ENCODE results near the gene VPS11. TPM values are rescaled to one million over a fixed set of nuclear protein-coding genes. Genes with fewer than 3 reads are reported as not detected.

The VPS11 gene
- total and polyA plus RNA-seq, 7 donors = 13.4 to 37.0 (median 27.4) TPM

DNA sequence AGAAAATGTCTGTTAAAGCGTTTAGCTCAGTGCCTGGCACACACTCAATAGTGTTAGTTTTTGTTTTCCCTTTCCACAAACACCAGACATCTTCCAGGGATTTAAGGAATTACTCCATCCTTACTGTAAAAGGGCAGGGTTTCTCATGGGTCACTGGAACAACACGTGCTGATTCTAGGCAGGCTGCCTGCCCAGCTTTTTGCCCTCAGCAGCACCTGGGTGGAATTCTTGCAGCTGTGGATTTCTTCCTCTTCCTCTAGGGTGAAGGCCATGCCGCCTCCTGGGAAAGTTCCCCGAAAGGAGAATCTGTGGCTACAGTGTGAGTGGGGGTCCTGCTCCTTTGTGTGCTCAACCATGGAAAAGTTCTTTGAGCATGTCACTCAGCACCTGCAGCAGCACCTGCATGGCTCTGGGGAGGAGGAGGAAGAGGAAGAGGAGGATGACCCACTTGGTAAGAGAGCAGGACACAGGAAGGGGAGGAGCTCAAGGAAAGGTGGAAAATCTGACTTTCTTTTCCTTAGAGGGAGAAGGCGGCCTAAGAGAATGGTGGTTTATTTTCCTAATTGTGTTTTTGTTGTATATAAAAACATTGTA is 59.2 kb downstream of the VPS11 start:
- intact Hi-C loops (cut with DNase I) = no loop called here
- DNase-seq = no peak
- no peak for TF ChIP-seq EP300 (IDR thresholded peaks at IDR 0.05)
- TF ChIP-seq, protein P1, sequence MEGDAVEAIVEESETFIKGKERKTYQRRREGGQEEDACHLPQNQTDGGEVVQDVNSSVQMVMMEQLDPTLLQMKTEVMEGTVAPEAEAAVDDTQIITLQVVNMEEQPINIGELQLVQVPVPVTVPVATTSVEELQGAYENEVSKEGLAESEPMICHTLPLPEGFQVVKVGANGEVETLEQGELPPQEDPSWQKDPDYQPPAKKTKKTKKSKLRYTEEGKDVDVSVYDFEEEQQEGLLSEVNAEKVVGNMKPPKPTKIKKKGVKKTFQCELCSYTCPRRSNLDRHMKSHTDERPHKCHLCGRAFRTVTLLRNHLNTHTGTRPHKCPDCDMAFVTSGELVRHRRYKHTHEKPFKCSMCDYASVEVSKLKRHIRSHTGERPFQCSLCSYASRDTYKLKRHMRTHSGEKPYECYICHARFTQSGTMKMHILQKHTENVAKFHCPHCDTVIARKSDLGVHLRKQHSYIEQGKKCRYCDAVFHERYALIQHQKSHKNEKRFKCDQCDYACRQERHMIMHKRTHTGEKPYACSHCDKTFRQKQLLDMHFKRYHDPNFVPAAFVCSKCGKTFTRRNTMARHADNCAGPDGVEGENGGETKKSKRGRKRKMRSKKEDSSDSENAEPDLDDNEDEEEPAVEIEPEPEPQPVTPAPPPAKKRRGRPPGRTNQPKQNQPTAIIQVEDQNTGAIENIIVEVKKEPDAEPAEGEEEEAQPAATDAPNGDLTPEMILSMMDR (IDR thresholded peaks at IDR 0.05) = no peak
- no peak for TF ChIP-seq POLR2AphosphoS5 (IDR thresholded peaks at IDR 0.05)
- no peak for TF ChIP-seq POLR2A (IDR thresholded peaks at IDR 0.05)
- H3K36me3 ChIP-seq = peaks cover 26 to 68% (median 37%) of the 10 kb centered on the region in 4 donors
- H3K4me1 ChIP-seq = peaks cover 0 to 14% (median 11%) of the 10 kb centered on the region in 4 donors
- no peaks in the 10 kb centered on the region for H3K27me3 ChIP-seq
- no peaks in the 10 kb centered on the region for H3K9me3 ChIP-seq
- no peak overlapping the region for H3K4me3 ChIP-seq
- 59 to 69% methylated on average over 5 of the region's 5 CpGs for WGBS, 2 donors
- H3K27ac ChIP-seq = peak overlapping the region in 1 of 4 donors; percentile 4

DNA sequence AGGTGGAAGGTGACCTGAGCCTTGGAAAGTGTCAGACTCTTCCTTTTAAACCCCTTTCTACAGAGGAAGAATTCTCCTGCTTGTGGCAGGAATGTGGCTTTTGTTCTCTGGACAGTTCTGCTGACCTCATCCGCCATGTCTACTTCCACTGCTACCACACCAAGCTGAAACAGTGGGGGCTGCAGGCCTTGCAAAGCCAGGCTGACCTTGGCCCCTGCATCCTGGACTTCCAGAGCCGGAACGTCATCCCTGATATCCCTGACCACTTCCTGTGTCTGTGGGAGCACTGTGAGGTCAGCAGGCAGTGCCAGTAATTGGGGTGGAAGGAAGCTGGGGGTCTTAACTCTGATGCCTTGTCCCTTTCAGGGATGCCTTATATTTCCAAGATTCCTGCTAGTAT is 63.0 kb downstream of the VPS11 start:
- no peak for DNase-seq
- Histone ChIP-seq H3K4me3 (no peak overlapping the region), H3K9me3 (no peaks in the 10 kb centered on the region), H3K36me3 (peaks cover 47 to 86% (median 56%) of the 10 kb centered on the region in 4 donors), H3K27ac (no peak overlapping the region), H3K27me3 (no peaks in the 10 kb centered on the region), H3K4me1 (peaks cover 0 to 4% (median 0%) of the 10 kb centered on the region in 4 donors)
- intact Hi-C loops (cut with DNase I) = no loop called here
- TF ChIP-seq, protein P1 (IDR thresholded peaks at IDR 0.05) = no peak
- no peak for TF ChIP-seq EP300 (IDR thresholded peaks at IDR 0.05)
- no peak for TF ChIP-seq POLR2A (IDR thresholded peaks at IDR 0.05)
- no peak for TF ChIP-seq POLR2AphosphoS5 (IDR thresholded peaks at IDR 0.05)
- WGBS, 2 donors = 79 to 80% methylated on average over 3 of the region's 3 CpGs

Other genes starting within 250 kb of the VPS11 start
- gene CXCR5, start 183.9 kb upstream of the VPS11 start, total RNA-seq = not detected
- gene CXCR5, start 183.9 kb upstream of the VPS11 start, polyA plus RNA-seq = 10 to 100 TPM in 1 of 3 donors, under 1 TPM in 2; under 0.01 to 11.5 (median 0.23) TPM
- gene BCL9L, start 141.9 kb upstream of the VPS11 start, total RNA-seq = 10 to 100 TPM in 3 of 4 donors, 1 to 10 TPM in 1; 7.9 to 46.5 (median 10.8) TPM
- gene BCL9L, start 141.9 kb upstream of the VPS11 start, polyA plus RNA-seq = 10 to 100 TPM in 1 of 3 donors, 1 to 10 TPM in 2; 4.8 to 33.2 (median 7.4) TPM
- gene UPK2, start 111.5 kb upstream of the VPS11 start, total RNA-seq = not detected
- not detected for gene UPK2, start 111.5 kb upstream of the VPS11 start, polyA plus RNA-seq
- gene FOXR1, start 96.1 kb upstream of the VPS11 start, total RNA-seq = not detected
- gene FOXR1, start 96.1 kb upstream of the VPS11 start, polyA plus RNA-seq = not detected
- 10 to 100 TPM; 29.6 to 60.5 (median 40.7) TPM for gene CENATAC, start 69.7 kb upstream of the VPS11 start, total RNA-seq
- 10 to 100 TPM in 1 of 3 donors, 1 to 10 TPM in 2; 5.3 to 24.6 (median 7.2) TPM for gene CENATAC, start 69.7 kb upstream of the VPS11 start, polyA plus RNA-seq
- 1,000 to 10,000 TPM; 1,350 to 3,369 (median 2,098) TPM for gene RPS25, start 49.5 kb upstream of the VPS11 start, total RNA-seq
- 1,000 to 10,000 TPM; 2,091 to 3,409 (median 2,533) TPM for gene RPS25, start 49.5 kb upstream of the VPS11 start, polyA plus RNA-seq
- 10 to 100 TPM; 32.4 to 60.3 (median 47.5) TPM for gene TRAPPC4, start 49.1 kb upstream of the VPS11 start, total RNA-seq
- 10 to 100 TPM; 49.9 to 90.9 (median 74.5) TPM for gene TRAPPC4, start 49.1 kb upstream of the VPS11 start, polyA plus RNA-seq
- 10 to 100 TPM in 2 of 4 donors, 1 to 10 TPM in 2; 8.0 to 13.8 (median 10.1) TPM for gene SLC37A4, start 36.9 kb upstream of the VPS11 start, total RNA-seq
- 10 to 100 TPM in 2 of 3 donors, 1 to 10 TPM in 1; 8.4 to 31.5 (median 11.1) TPM for gene SLC37A4, start 36.9 kb upstream of the VPS11 start, polyA plus RNA-seq
- gene HYOU1, start 10.6 kb upstream of the VPS11 start, total RNA-seq = 10 to 100 TPM; 26.6 to 37.6 (median 30.7) TPM
- gene HYOU1, start 10.6 kb upstream of the VPS11 start, polyA plus RNA-seq = 100 to 1,000 TPM in 1 of 3 donors, 10 to 100 TPM in 1, 1 to 10 TPM in 1; 6.0 to 106 (median 22.0) TPM
- 10 to 100 TPM in 1 of 4 donors, 1 to 10 TPM in 3; 5.6 to 15.2 (median 6.6) TPM for gene HMBS, start 17.1 kb downstream of the VPS11 start, total RNA-seq
- gene HMBS, start 17.1 kb downstream of the VPS11 start, polyA plus RNA-seq = 10 to 100 TPM; 20.3 to 39.3 (median 22.2) TPM
- 10 to 100 TPM; 16.1 to 22.1 (median 16.8) TPM for gene DPAGT1, start 34.0 kb downstream of the VPS11 start, total RNA-seq
- 10 to 100 TPM in 1 of 3 donors, 1 to 10 TPM in 2; 4.2 to 44.6 (median 6.9) TPM for gene DPAGT1, start 34.0 kb downstream of the VPS11 start, polyA plus RNA-seq
- 1 to 10 TPM; 5.3 to 8.0 (median 5.8) TPM for gene C2CD2L, start 39.5 kb downstream of the VPS11 start, total RNA-seq
- 10 to 100 TPM in 1 of 3 donors, 1 to 10 TPM in 2; 6.0 to 22.6 (median 7.6) TPM for gene C2CD2L, start 39.5 kb downstream of the VPS11 start, polyA plus RNA-seq
- gene HINFP, start 53.8 kb downstream of the VPS11 start, total RNA-seq = 10 to 100 TPM; 15.0 to 33.0 (median 21.2) TPM
- 10 to 100 TPM; 12.0 to 23.2 (median 20.1) TPM for gene HINFP, start 53.8 kb downstream of the VPS11 start, polyA plus RNA-seq
- gene ABCG4, start 81.2 kb downstream of the VPS11 start, total RNA-seq = under 1 TPM in 3 of 4 donors, not detected in 1; under 0.01 to 0.55 (median 0.27) TPM
- under 1 TPM in 2 of 3 donors, not detected in 1; under 0.01 to 0.26 TPM for gene ABCG4, start 81.2 kb downstream of the VPS11 start, polyA plus RNA-seq
- 10 to 100 TPM; 10.7 to 21.9 (median 12.6) TPM for gene NLRX1, start 100.9 kb downstream of the VPS11 start, total RNA-seq
- gene NLRX1, start 100.9 kb downstream of the VPS11 start, polyA plus RNA-seq = 1 to 10 TPM; 3.9 to 9.3 (median 4.2) TPM
- gene NHERF4, start 117.7 kb downstream of the VPS11 start, total RNA-seq = 1 to 10 TPM in 1 of 4 donors, not detected in 3; 1.8 TPM
- gene NHERF4, start 117.7 kb downstream of the VPS11 start, polyA plus RNA-seq = 10 to 100 TPM; 25.8 to 48.1 (median 37.7) TPM
- 10 to 100 TPM; 11.8 to 17.7 (median 13.1) TPM for gene CBL, start 138.5 kb downstream of the VPS11 start, total RNA-seq
- gene CBL, start 138.5 kb downstream of the VPS11 start, polyA plus RNA-seq = 1 to 10 TPM; 1.8 to 8.6 (median 3.7) TPM
- gene MCAM, start 249.3 kb downstream of the VPS11 start, total RNA-seq = 1,000 to 10,000 TPM in 1 of 4 donors, 100 to 1,000 TPM in 3; 628 to 1,033 (median 813) TPM
- 10 to 100 TPM in 1 of 3 donors, 1 to 10 TPM in 2; 2.1 to 51.5 (median 4.8) TPM for gene MCAM, start 249.3 kb downstream of the VPS11 start, polyA plus RNA-seq